Measurements from ENCODE around the gene PRAMEF15.
"Not testable (repeated sequence)": the region's sequence is repeated elsewhere in the genome, so short reads cannot be mapped to it uniquely, and the experiment has no call there.

PRAMEF15 gene

GRCh38 chr1:13315281-13315680 is at the start of gene PRAMEF15:
Gene PRAMEF15, plus strand, starts transcription at chr1:13315581. Its CDS starts 2,827 bp downstream, at chr1:13318408.
- H4K20me1 ChIP-seq (ENCODE audit: control insufficient read depth, insufficient read depth, low read depth, low read length); H3K9me2 ChIP-seq (replicated peaks; ENCODE audit: control insufficient read depth, low read length); H3K27ac ChIP-seq (ENCODE audit: low read depth, low read length); H3K4me2 ChIP-seq (ENCODE audit: low read length); H3K9me3 ChIP-seq (ENCODE audit: control insufficient read depth, insufficient read depth, low read length); H3K79me2 ChIP-seq (ENCODE audit: control insufficient read depth, low read length); H3K4me3 ChIP-seq (ENCODE audit: low read length); H3F3A ChIP-seq (ENCODE audit: control insufficient read depth, insufficient read depth); H3K27me3 ChIP-seq (ENCODE audit: control insufficient read depth, low read length); H3K36me3 ChIP-seq (ENCODE audit: control insufficient read depth, low read length); H3K4me1 ChIP-seq (ENCODE audit: control insufficient read depth, low read length): not testable (repeated sequence)

GRCh38 chr1:13277016-13277415 is 38.4 kb upstream of the PRAMEF15 start:
- H3K27me3 ChIP-seq (ENCODE audit: control insufficient read depth, low read length); H3K4me3 ChIP-seq (ENCODE audit: low read length); H3K27ac ChIP-seq (ENCODE audit: low read depth, low read length); H3K9me3 ChIP-seq (ENCODE audit: control insufficient read depth, insufficient read depth, low read length); H3K79me2 ChIP-seq (ENCODE audit: control insufficient read depth, low read length); H4K20me1 ChIP-seq (ENCODE audit: control insufficient read depth, insufficient read depth, low read depth, low read length); H3K4me1 ChIP-seq (ENCODE audit: control insufficient read depth, low read length); H3K36me3 ChIP-seq (ENCODE audit: control insufficient read depth, low read length); H3K4me2 ChIP-seq (ENCODE audit: low read length); H3K9me2 ChIP-seq (replicated peaks; ENCODE audit: control insufficient read depth, low read length); H3F3A ChIP-seq (ENCODE audit: control insufficient read depth, insufficient read depth): not testable (repeated sequence)

GRCh38 chr1:13279617-13280016 is 35.8 kb upstream of the PRAMEF15 start:
- H3K9me3 ChIP-seq (ENCODE audit: control insufficient read depth, insufficient read depth, low read length); H3K79me2 ChIP-seq (ENCODE audit: control insufficient read depth, low read length); H3K4me2 ChIP-seq (ENCODE audit: low read length); H3K4me1 ChIP-seq (ENCODE audit: control insufficient read depth, low read length); H3F3A ChIP-seq (ENCODE audit: control insufficient read depth, insufficient read depth); H3K9me2 ChIP-seq (replicated peaks; ENCODE audit: control insufficient read depth, low read length); H3K36me3 ChIP-seq (ENCODE audit: control insufficient read depth, low read length); H3K4me3 ChIP-seq (ENCODE audit: low read length); H3K27ac ChIP-seq (ENCODE audit: low read depth, low read length); H3K27me3 ChIP-seq (ENCODE audit: control insufficient read depth, low read length); H4K20me1 ChIP-seq (ENCODE audit: control insufficient read depth, insufficient read depth, low read depth, low read length): not testable (repeated sequence)

- not testable (repeated sequence) for H3K4me2 ChIP-seq (ENCODE audit: low read length); H4K20me1 ChIP-seq (ENCODE audit: control insufficient read depth, insufficient read depth, low read depth, low read length); H3K4me1 ChIP-seq (ENCODE audit: control insufficient read depth, low read length); H3K9me2 ChIP-seq (replicated peaks; ENCODE audit: control insufficient read depth, low read length); H3K4me3 ChIP-seq (ENCODE audit: low read length); H3K27ac ChIP-seq (ENCODE audit: low read depth, low read length); H3F3A ChIP-seq (ENCODE audit: control insufficient read depth, insufficient read depth); H3K36me3 ChIP-seq (ENCODE audit: control insufficient read depth, low read length); H3K27me3 ChIP-seq (ENCODE audit: control insufficient read depth, low read length); H3K79me2 ChIP-seq (ENCODE audit: control insufficient read depth, low read length); H3K9me3 ChIP-seq (ENCODE audit: control insufficient read depth, insufficient read depth, low read length)
Observed at GRCh38 chr1:13285037-13285436, 30.3 kb upstream of the PRAMEF15 start, which contains the start of gene PRAMEF8. Gene PRAMEF8, minus strand, starts transcription at chr1:13285137. Its CDS starts 1,046 bp downstream, at chr1:13284091.

- H3K4me1 ChIP-seq (ENCODE audit: control insufficient read depth, low read length); H3K27me3 ChIP-seq (ENCODE audit: control insufficient read depth, low read length); H3K4me3 ChIP-seq (ENCODE audit: low read length); H3K36me3 ChIP-seq (ENCODE audit: control insufficient read depth, low read length); H3K9me3 ChIP-seq (ENCODE audit: control insufficient read depth, insufficient read depth, low read length); H4K20me1 ChIP-seq (ENCODE audit: control insufficient read depth, insufficient read depth, low read depth, low read length); H3F3A ChIP-seq (ENCODE audit: control insufficient read depth, insufficient read depth); H3K79me2 ChIP-seq (ENCODE audit: control insufficient read depth, low read length); H3K9me2 ChIP-seq (replicated peaks; ENCODE audit: control insufficient read depth, low read length); H3K4me2 ChIP-seq (ENCODE audit: low read length); H3K27ac ChIP-seq (ENCODE audit: low read depth, low read length): not testable (repeated sequence)
Observed at GRCh38 chr1:13289030-13289429, 26.4 kb upstream of the PRAMEF15 start.

- H3K27me3 ChIP-seq (ENCODE audit: control insufficient read depth, low read length); H3K4me3 ChIP-seq (ENCODE audit: low read length): not testable (repeated sequence)
Observed at GRCh38 chr1:13297216-13297931, 18.0 kb upstream of the PRAMEF15 start.

GRCh38 chr1:13298699-13299098 is 16.7 kb upstream of the PRAMEF15 start:
- not testable (repeated sequence) for H3K4me3 ChIP-seq (ENCODE audit: low read length); H3K36me3 ChIP-seq (ENCODE audit: control insufficient read depth, low read length); H3K27me3 ChIP-seq (ENCODE audit: control insufficient read depth, low read length); H3K4me1 ChIP-seq (ENCODE audit: control insufficient read depth, low read length); H3K4me2 ChIP-seq (ENCODE audit: low read length); H3F3A ChIP-seq (ENCODE audit: control insufficient read depth, insufficient read depth); H3K79me2 ChIP-seq (ENCODE audit: control insufficient read depth, low read length); H3K9me2 ChIP-seq (replicated peaks; ENCODE audit: control insufficient read depth, low read length); H4K20me1 ChIP-seq (ENCODE audit: control insufficient read depth, insufficient read depth, low read depth, low read length); H3K27ac ChIP-seq (ENCODE audit: low read depth, low read length); H3K9me3 ChIP-seq (ENCODE audit: control insufficient read depth, insufficient read depth, low read length)

More at GRCh38 chr1:13297216-13297931, 18.0 kb upstream of the PRAMEF15 start:
- H3K79me2 ChIP-seq (ENCODE audit: control insufficient read depth, low read length); H4K20me1 ChIP-seq (ENCODE audit: control insufficient read depth, insufficient read depth, low read depth, low read length); H3K27ac ChIP-seq (ENCODE audit: low read depth, low read length); H3K4me2 ChIP-seq (ENCODE audit: low read length); H3K36me3 ChIP-seq (ENCODE audit: control insufficient read depth, low read length); H3K9me2 ChIP-seq (replicated peaks; ENCODE audit: control insufficient read depth, low read length); H3K9me3 ChIP-seq (ENCODE audit: control insufficient read depth, insufficient read depth, low read length); H3F3A ChIP-seq (ENCODE audit: control insufficient read depth, insufficient read depth); H3K4me1 ChIP-seq (ENCODE audit: control insufficient read depth, low read length): not testable (repeated sequence)

GRCh38 chr1:13302197-13302596 is 13.2 kb upstream of the PRAMEF15 start:
- H3K4me2 ChIP-seq (ENCODE audit: low read length); H3K4me3 ChIP-seq (ENCODE audit: low read length); H3K79me2 ChIP-seq (ENCODE audit: control insufficient read depth, low read length); H4K20me1 ChIP-seq (ENCODE audit: control insufficient read depth, insufficient read depth, low read depth, low read length); H3K27me3 ChIP-seq (ENCODE audit: control insufficient read depth, low read length); H3F3A ChIP-seq (ENCODE audit: control insufficient read depth, insufficient read depth); H3K27ac ChIP-seq (ENCODE audit: low read depth, low read length); H3K9me2 ChIP-seq (replicated peaks; ENCODE audit: control insufficient read depth, low read length); H3K4me1 ChIP-seq (ENCODE audit: control insufficient read depth, low read length); H3K9me3 ChIP-seq (ENCODE audit: control insufficient read depth, insufficient read depth, low read length); H3K36me3 ChIP-seq (ENCODE audit: control insufficient read depth, low read length): not testable (repeated sequence)
